H1 (cell line): ENCODE measurements around the gene NRIP3.

ENCODE experiments used
- ATF3 ChIP-seq: IDR thresholded peaks from 2 replicates; pipeline ENCODE4 v1.6.1; 2011; ENCODE audit warnings: low read depth, mild to moderate bottlenecking, low read length; ENCODE audit not compliant: insufficient read depth
- EGR1 ChIP-seq: IDR thresholded peaks from 2 replicates; pipeline ENCODE4 v1.6.1; 2011; ENCODE audit warnings: low read depth, low read length, borderline replicate concordance
- EP300 ChIP-seq, 2 experiments: IDR thresholded peaks; 1 replicate in 1 of 2; 2 replicates in 1 of 2; pipeline ENCODE4 v1.6.1; 2011 to 2012; ENCODE audit warnings: low read depth in 2 of 2, low read length in 2 of 2, mild to moderate bottlenecking in 2 of 2, borderline replicate concordance in 1 of 2, inconsistent platforms in 1 of 2, moderate library complexity in 1 of 2
- GTF2F1 ChIP-seq: IDR thresholded peaks from 2 replicates; pipeline ENCODE4 v1.6.1; 2012; ENCODE audit warnings: low read depth, low read length, improper control_type of control experiment, borderline replicate concordance
- HDAC2 ChIP-seq, 2 experiments: fragments of 300-600 bp in 1 of 2; sonication (generic) in 1 of 2; IDR thresholded peaks; 2 replicates each; pipeline ENCODE4 v1.6.1; 2011 to 2012; ENCODE audit warnings: low read depth in 2 of 2, low read length in 2 of 2, mild to moderate bottlenecking in 2 of 2, moderate library complexity in 2 of 2, borderline replicate concordance in 1 of 2, inconsistent platforms in 1 of 2
- JUND ChIP-seq: IDR thresholded peaks from 2 replicates; pipeline ENCODE4 v1.6.1; 2011; ENCODE audit warnings: mild to moderate bottlenecking, improper control_type of control experiment, low read length
- MAX ChIP-seq: IDR thresholded peaks from 2 replicates; pipeline ENCODE4 v1.6.1; 2012; ENCODE audit warnings: inconsistent platforms
- POLR2AphosphoS5 ChIP-seq: IDR thresholded peaks from 2 replicates; pipeline ENCODE4 v1.6.1; 2011; ENCODE audit warnings: low read depth, low read length
- RAD21 ChIP-seq, 2 experiments: IDR thresholded peaks in 1 of 2; conservative IDR thresholded peaks in 1 of 2; 2 replicates each; pipeline ENCODE4 v1.6.1; 2011; ENCODE audit warnings: low read depth in 2 of 2, low read length in 2 of 2, improper control_type of control experiment in 1 of 2, inconsistent platforms in 1 of 2, mild to moderate bottlenecking in 1 of 2, moderate library complexity in 1 of 2
- RFX5 ChIP-seq: IDR thresholded peaks from 2 replicates; pipeline ENCODE4 v1.6.1; 2011; ENCODE audit warnings: low read depth, low read length, improper control_type of control experiment, borderline replicate concordance
- SP2 ChIP-seq: IDR thresholded peaks from 2 replicates; pipeline ENCODE4 v1.6.1; 2012; ENCODE audit warnings: mild to moderate bottlenecking, low read length, inconsistent platforms
- TEAD4 ChIP-seq: IDR thresholded peaks from 2 replicates; pipeline ENCODE4 v1.6.1; 2012; ENCODE audit warnings: low read depth, low read length, inconsistent platforms, mixed read lengths
- TF ChIP-seq, protein P1 (sequence below), 3 experiments: IDR thresholded peaks; 1 replicate in 2 of 3; 2 replicates in 1 of 3; pipeline versions ENCODE4 v1.5.1 to v1.6.1; 2011; ENCODE audit warnings: low read length in 3 of 3, mild to moderate bottlenecking in 3 of 3, inconsistent platforms in 2 of 3, low read depth in 1 of 3, moderate library complexity in 1 of 3; ENCODE audit not compliant: insufficient read depth in 1 of 3; ENCODE audit errors: control extremely low read depth in 1 of 3

DNA sequence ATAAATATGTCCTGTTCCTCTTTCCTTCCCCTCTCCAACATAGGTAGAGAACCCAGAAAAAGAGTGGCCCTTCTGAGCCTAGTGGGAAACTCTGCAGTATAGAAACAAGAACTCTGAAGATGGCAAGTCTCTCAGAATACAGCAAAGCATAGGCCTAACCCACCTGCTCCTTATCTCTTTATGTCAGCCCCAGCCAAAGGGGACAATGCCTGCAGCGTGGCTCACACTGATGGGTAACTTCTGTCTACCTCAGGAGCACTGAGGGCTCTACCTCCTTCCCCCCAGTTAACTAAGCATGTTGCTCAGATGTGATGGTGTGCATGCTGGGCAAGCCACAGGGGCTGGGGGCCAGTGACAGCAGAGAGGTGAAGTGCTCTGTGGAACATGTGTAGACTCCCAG is 4.9 kb upstream of the NRIP3 start:
- TF ChIP-seq GTF2F1 (no peak), EP300 (IDR thresholded peaks at IDR 0.05; ENCODE audit: borderline replicate concordance in 1 of 2, low read depth in 2 of 2, low read length in 2 of 2) (no peak), RAD21 (IDR thresholded peaks at IDR 0.05 in 1 of 2, conservative IDR thresholded peaks at IDR 0.05 in 1 of 2; ENCODE audit: low read depth in 2 of 2, low read length in 2 of 2) (no peak), RFX5 (no peak), POLR2AphosphoS5 (no peak), EGR1 (no peak), SP2 (no peak), HDAC2 (IDR thresholded peaks at IDR 0.05; ENCODE audit: borderline replicate concordance in 1 of 2, low read depth in 2 of 2, low read length in 2 of 2) (no peak), ATF3 (no peak), MAX (no peak), JUND (no peak), TEAD4 (no peak)
- TF ChIP-seq, protein P1, sequence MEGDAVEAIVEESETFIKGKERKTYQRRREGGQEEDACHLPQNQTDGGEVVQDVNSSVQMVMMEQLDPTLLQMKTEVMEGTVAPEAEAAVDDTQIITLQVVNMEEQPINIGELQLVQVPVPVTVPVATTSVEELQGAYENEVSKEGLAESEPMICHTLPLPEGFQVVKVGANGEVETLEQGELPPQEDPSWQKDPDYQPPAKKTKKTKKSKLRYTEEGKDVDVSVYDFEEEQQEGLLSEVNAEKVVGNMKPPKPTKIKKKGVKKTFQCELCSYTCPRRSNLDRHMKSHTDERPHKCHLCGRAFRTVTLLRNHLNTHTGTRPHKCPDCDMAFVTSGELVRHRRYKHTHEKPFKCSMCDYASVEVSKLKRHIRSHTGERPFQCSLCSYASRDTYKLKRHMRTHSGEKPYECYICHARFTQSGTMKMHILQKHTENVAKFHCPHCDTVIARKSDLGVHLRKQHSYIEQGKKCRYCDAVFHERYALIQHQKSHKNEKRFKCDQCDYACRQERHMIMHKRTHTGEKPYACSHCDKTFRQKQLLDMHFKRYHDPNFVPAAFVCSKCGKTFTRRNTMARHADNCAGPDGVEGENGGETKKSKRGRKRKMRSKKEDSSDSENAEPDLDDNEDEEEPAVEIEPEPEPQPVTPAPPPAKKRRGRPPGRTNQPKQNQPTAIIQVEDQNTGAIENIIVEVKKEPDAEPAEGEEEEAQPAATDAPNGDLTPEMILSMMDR (IDR thresholded peaks at IDR 0.05; ENCODE audit: control extremely low read depth in 1 of 3, insufficient read depth in 1 of 3, low read depth in 1 of 3, low read length in 3 of 3): no peak
